Lower lobe of right lung (tissue), 2 donors: ENCODE data around the gene ANGPTL2. TPM values are rescaled to one million over a fixed set of nuclear protein-coding genes. Genes with fewer than 3 reads are reported as not detected.
A peak's percentile ranks its signal among the peaks of the same experiment; 100 is the strongest.

ENCODE experiments used
- ATAC-seq, 2 donors: fragments of 200-7000 bp; cut with Tn5 transposase; one replicate each; pipeline ENCODE4 v1.9.1; 2020 to 2022; ENCODE audit warnings: mild to moderate bottlenecking in 2 of 2, moderate library complexity in 2 of 2
- DNase-seq: peaks from one replicate; pipeline ENCODE4 v3.0.0-alpha.2; 2020
- H3K27ac ChIP-seq: fragments of 200-600 bp; one replicate; pipeline ENCODE4 v1.8.0; 2022
- H3K27me3 ChIP-seq: fragments of 200-600 bp; one replicate; pipeline ENCODE4 v1.8.0; 2022; ENCODE audit warnings: low read depth
- H3K36me3 ChIP-seq: fragments of 200-600 bp; one replicate; pipeline ENCODE4 v1.8.0; 2022; ENCODE audit warnings: mild to moderate bottlenecking
- H3K4me1 ChIP-seq: fragments of 200-600 bp; one replicate; pipeline ENCODE4 v1.8.0; 2022
- H3K4me3 ChIP-seq: fragments of 200-600 bp; one replicate; pipeline ENCODE4 v1.8.0; 2022; ENCODE audit warnings: mild to moderate bottlenecking
- H3K9me3 ChIP-seq: fragments of 200-600 bp; one replicate; pipeline ENCODE4 v1.8.0; 2022
- CTCF ChIP-seq: fragments of 200-600 bp; IDR thresholded peaks from one replicate; pipeline ENCODE4 v1.8.0; 2022; ENCODE audit warnings: antibody characterized with exemption, mild to moderate bottlenecking
- intact Hi-C: fragments of 100-400 bp; cut with DNase I; formaldehyde crosslinking; loops from one replicate; pipeline ENCODE4 v1.11.0; 2022
- total RNA-seq: library from RNA; stranded (reverse); fragmentation: NEBNext Ultra II Directional; extraction: Animal tissue kit (Norgen Biotek cat#: 25700); gene quantifications from one replicate; pipeline ENCODE4 v1.2.1, GENCODE V29; 2021
- donor health status: DM: no; HTN: yes; CAD: no; lungs with severe emphysema.

Gene ANGPTL2
- total RNA-seq, 1 donor from 2014 or later: 11.4 TPM

- H3K27me3 ChIP-seq: no peaks in the 10 kb centered on the region
- DNase-seq (no peak), ATAC-seq (no peak)
- intact Hi-C loops: no loop called here
- no peaks in the 10 kb centered on the region for H3K4me1 ChIP-seq
- no peak overlapping the region for H3K4me3 ChIP-seq
- no peak for TF ChIP-seq CTCF
- H3K36me3 ChIP-seq: peaks cover 52% of the 10 kb centered on the region
- no peak overlapping the region for H3K27ac ChIP-seq
- no peaks in the 10 kb centered on the region for H3K9me3 ChIP-seq
These were observed 30.3 kb downstream of the ANGPTL2 start for GRCh38 chr9:127092041-127092608.

- no peak for TF ChIP-seq CTCF
- Histone ChIP-seq H3K9me3 (no peaks in the 10 kb centered on the region), H3K27me3 (no peaks in the 10 kb centered on the region), H3K27ac (no peak overlapping the region), H3K4me3 (no peak overlapping the region), H3K36me3 (peaks cover 52% of the 10 kb centered on the region), H3K4me1 (no peaks in the 10 kb centered on the region)
- intact Hi-C loops: no loop called here
- no peak for DNase-seq
- no peak for ATAC-seq
These were observed 30.9 kb downstream of the ANGPTL2 start for GRCh38 chr9:127091526-127091925.

- Histone ChIP-seq H3K27me3 (no peaks in the 10 kb centered on the region), H3K4me3 (no peak overlapping the region), H3K9me3 (no peaks in the 10 kb centered on the region), H3K36me3 (peaks cover 47% of the 10 kb centered on the region), H3K4me1 (no peaks in the 10 kb centered on the region), H3K27ac (peak overlapping the region; percentile 36)
- TF ChIP-seq CTCF: no peak
- intact Hi-C loops: no loop called here
- DNase-seq (no peak), ATAC-seq (peak in 1 of 2 donors; percentile 13)
These were observed 32.0 kb downstream of the ANGPTL2 start for GRCh38 chr9:127090341-127090985.

- Histone ChIP-seq H3K4me3 (no peak overlapping the region), H3K27me3 (no peaks in the 10 kb centered on the region), H3K9me3 (no peaks in the 10 kb centered on the region), H3K27ac (peak overlapping the region; percentile 36), H3K36me3 (peaks cover 47% of the 10 kb centered on the region), H3K4me1 (no peaks in the 10 kb centered on the region)
- no peak for ATAC-seq
- DNase-seq: no peak
- intact Hi-C loops: no loop called here
- no peak for TF ChIP-seq CTCF
These were observed 32.8 kb downstream of the ANGPTL2 start for GRCh38 chr9:127089631-127090081.

GRCh38 chr9:127088724-127089615 is 33.5 kb downstream of the ANGPTL2 start:
- H3K27ac ChIP-seq: no peak overlapping the region
- intact Hi-C loops: no loop called here
- DNase-seq: no peak
- H3K4me3 ChIP-seq: no peak overlapping the region
- H3K9me3 ChIP-seq: no peaks in the 10 kb centered on the region
- no peaks in the 10 kb centered on the region for H3K4me1 ChIP-seq
- peaks cover 47% of the 10 kb centered on the region for H3K36me3 ChIP-seq
- no peaks in the 10 kb centered on the region for H3K27me3 ChIP-seq
- ATAC-seq: no peak
- TF ChIP-seq CTCF: no peak
